Measurements from ENCODE around the gene LPIN1.
"Not testable (repeated sequence)": the region's sequence is repeated elsewhere in the genome, so short reads cannot be mapped to it uniquely, and the experiment has no call there.

DNA sequence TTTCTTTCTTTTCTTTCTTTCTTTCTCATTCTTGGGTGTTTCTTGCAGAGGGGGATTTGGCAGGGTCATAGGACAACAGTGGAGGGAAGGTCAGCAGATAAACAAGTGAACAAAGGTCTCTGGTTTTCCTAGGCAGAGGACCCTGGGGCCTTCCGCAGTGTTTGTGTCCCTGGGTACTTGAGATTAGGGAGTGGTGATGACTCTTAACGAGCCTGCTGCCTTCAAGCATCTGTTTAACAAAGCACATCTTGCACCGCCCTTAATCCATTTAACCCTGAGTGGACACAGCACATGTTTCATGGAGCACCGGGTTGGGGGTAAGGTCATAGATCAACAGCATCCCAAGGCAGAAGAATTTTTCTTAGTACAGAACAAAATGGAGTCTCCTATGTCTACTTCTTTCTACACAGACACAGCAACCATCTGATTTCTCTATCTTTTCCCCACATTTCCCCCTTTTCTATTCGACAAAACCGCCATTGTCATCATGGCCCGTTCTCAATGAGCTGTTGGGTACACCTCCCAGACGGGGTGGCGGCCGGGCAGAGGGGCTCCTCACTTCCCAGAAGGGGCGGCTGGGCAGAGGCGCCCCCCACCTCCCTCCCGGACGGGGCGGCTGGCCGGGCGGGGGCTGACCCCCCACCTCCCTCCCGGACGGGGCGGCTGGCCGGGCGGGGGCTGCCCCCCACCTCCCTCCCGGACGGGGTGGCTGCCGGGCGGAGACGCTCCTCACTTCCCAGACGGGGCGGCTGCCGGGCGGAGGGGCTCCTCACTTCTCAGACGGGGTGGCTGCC lies 12.9 kb downstream of the LPIN1 start:
- TF ChIP-seq, protein P1, sequence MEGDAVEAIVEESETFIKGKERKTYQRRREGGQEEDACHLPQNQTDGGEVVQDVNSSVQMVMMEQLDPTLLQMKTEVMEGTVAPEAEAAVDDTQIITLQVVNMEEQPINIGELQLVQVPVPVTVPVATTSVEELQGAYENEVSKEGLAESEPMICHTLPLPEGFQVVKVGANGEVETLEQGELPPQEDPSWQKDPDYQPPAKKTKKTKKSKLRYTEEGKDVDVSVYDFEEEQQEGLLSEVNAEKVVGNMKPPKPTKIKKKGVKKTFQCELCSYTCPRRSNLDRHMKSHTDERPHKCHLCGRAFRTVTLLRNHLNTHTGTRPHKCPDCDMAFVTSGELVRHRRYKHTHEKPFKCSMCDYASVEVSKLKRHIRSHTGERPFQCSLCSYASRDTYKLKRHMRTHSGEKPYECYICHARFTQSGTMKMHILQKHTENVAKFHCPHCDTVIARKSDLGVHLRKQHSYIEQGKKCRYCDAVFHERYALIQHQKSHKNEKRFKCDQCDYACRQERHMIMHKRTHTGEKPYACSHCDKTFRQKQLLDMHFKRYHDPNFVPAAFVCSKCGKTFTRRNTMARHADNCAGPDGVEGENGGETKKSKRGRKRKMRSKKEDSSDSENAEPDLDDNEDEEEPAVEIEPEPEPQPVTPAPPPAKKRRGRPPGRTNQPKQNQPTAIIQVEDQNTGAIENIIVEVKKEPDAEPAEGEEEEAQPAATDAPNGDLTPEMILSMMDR (conservative IDR thresholded peaks at IDR 0.05 in 1 of 2, IDR thresholded peaks at IDR 0.05 in 1 of 2; ENCODE audit: extremely low read depth in 1 of 2, insufficient read depth in 1 of 2, low read depth in 1 of 2, low read length in 2 of 2), result not testable (repeated sequence)
- not testable (repeated sequence) for TF ChIP-seq EZH2 (IDR thresholded peaks at IDR 0.05; ENCODE audit: borderline replicate concordance, low read length)

Measured in mammary epithelial cell (primary cell).